GM18868 (cell line): Measurements from ENCODE around the gene XIRP1.

Source experiments
- ATAC-seq: cut with Tn5 transposase; IDR thresholded peaks from one replicate; pipeline ENCODE4 v1.9.1; 2021; ENCODE audit warnings: mild to moderate bottlenecking, moderate library complexity; ENCODE audit not compliant: unreplicated experiment

Gene XIRP1

DNA sequence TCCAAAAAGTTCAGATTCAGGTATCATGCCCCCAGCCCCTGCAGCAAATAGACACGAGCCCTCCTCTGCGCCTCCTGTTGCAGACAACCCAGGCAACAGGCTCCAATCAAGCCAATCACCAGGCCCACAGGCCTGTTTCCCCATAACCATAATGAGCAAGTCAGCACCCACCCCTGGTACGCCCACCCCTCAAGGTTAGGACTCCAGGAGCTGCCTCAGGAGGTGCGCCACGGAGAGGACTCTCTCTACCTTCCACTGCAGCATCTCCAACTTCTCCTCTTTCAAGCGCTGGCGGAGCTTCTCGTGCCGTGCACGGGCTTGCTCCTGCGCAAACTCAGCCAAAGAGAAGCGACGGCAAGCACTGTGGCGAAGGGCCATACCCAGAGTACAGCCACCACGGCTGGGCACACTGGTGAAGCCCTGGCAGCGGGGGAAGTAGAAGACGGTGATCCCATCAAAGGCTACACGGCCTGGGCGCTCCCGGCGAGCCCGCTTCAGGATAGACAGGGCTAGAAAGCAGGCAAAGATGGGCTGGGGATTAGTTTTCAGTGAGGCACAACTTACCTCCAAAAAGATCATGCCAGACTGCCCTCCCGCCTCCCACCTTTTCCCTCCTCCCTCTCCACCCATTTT is 47.5 kb downstream of the XIRP1 start:
- ATAC-seq, result no peak

DNA sequence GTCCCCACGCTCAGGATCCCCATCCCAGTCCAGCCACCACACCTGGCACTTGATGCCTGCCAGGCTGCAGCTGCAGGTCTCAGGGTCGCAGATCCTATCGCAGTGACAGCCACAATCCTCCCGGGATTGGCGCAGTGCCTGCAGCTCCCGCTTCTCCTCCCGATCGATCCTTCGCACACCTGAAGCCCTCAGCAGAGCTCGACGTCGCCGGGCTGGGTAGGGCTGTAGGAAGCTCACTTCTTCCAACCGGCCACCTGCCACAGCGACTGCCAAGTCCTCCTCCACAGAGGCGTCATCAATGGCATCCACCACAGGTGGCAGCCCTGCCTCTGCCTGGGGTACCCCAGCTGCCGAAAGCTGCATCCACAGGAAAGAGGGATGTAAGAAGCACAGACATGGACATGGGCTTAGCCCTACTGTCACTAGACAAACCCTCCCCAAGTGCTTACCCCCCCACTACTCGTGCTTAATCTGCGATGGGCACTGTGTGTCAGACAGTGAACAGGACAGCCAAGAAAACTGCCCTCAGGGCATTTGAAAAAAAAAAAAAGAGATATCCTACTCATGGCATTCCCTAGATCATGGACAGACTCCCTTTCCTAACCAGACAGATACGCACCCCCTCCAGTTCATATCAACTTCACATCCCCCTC is 48.2 kb downstream of the XIRP1 start:
- ATAC-seq, result no peak

DNA sequence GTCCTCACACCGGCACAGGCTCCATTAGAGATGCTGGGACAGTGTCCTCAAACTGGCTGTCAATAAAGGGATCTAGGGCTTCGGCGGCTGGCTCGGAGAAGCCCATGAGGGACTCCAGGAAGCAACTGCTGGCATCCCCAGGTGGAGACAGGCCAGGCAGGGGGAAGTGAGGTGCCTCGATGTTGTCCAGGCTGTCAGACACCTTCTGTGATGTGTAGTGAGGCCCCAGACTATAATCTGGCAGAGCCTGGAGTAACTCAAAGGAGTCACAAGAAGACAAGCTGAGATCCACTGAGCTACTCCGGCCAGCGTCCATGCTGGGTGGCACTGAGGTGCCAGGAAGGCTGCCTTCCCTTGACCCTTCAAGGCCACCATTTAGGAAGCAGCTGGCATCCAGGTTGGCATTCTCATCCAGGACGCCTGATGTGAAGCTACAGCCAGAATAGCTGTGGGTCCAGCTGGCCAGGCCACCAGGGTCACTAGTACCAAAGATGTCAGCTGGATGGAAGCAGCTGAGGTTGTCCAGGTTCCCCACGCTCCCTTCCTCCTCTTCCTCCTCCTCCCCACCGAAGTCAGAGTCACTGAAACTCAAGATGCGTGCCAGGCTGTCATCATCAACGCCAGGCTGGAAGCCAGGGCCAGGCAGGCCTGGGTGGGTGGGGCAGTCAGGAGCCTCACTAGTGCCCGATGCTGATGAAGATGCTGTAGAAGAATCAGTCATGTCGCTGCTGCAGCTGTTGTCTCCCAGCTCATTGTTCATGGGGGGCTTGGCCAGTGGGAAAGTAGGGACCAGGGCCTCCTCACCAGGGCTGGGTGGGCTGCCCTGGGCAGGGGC is 49.1 kb downstream of the XIRP1 start:
- ATAC-seq, result no peak

DNA sequence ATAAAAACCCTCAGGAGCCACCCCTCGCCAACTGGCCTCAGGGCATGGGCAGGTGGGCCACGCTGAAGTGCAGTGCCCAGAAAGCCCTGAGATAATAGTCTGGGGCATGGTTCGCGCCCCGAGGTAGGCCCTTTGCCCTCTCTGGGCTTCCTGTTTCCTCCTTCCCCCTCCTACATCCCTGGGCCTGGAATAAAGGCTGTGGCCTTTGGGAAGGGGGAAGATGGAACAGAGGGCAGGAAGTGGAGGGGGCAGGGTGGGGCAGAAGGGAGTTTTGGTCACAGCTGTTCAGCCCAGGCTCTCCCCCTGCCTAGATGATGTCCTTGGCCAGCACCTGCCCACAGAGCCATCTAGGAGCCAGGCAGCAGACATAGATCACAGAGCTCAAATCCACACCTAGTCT is 50.3 kb downstream of the XIRP1 start:
- no peak for ATAC-seq

DNA sequence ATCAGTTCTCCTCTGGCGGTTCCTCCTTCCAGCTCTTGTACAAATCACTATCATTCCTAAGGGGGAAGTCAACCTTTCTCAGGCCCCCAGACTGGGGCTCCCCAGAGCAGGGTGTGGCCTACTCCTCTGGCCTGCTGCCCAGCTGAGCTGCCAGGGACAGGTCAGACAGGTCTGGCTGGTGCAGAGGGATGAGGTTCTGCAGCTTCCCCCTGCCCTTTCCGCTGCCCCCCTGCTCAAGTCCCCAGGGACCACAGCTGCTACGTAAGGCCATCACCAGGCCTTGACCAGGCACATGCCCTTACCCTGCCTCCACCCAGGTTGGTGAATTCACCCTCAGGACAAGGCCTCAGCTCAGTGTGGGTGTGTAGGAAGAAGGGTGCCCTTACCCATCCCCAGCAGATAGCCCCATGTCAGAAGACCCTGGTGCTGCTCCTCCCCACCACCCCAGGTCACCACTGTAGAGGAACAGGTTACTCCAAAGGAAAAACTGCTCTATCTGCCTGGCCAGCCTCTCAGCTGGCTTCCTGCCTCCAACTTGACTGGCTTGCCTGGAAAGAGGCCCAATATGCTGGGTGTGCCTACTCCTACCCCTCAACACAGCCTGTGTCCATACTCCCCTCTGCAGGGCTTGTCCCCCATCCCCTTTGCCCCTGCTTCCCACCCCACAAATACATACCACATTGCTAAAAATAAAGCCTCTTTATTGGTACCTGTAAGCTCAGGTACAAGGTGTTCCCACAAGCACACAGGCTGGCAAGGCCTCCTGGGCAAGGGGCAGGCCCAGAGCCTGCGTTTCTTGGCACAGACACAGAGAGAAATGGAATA is 51.0 kb downstream of the XIRP1 start:
- no peak for ATAC-seq

DNA sequence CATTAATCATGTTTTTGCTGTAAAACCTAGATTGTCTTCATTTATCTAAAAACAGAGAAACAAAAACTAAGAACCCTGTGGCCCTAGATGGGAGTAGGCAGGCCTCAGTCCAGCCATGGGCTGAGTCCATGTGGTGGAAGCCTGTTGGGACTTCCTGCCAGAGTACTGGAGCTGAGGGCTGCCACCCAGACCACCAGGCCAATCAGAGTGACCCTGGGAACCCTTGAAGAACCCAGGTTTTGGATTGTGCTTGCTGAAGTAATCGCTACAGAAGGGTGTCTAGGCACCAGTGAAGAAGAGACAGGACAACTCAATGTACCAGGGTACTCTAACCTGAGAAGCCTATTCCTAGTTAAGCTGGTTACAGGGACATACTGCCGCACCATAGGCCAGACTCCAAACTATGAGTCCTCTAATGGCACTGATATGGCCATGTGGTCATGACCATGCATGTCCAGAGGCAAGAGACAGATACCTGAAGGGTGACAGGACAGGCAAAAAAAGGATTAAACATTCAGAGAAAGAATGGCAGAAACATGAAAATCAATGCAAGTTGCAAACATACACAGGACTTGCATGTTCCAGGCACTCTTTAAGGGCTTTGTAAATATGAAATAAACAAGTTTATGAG is 51.9 kb downstream of the XIRP1 start:
- no peak for ATAC-seq

DNA sequence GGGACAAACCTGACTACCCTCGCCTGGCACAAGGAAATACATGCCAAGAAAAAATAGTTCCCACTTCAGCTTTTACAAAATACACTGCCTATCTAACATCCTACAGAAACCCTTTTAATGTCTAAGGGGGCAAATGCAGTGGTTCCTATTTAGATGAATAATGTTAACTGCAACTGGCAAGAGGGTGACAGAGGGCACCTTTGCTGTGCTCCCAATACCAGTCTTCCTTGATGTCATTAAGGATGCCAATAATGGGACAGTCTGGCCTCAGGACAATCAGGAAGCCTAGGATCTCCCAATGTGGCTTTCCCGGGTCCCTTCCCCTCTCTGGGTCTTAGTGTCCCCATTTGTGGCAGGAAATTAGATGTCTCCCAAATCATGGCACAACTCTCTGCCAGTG is 53.0 kb downstream of the XIRP1 start:
- ATAC-seq, result no peak

DNA sequence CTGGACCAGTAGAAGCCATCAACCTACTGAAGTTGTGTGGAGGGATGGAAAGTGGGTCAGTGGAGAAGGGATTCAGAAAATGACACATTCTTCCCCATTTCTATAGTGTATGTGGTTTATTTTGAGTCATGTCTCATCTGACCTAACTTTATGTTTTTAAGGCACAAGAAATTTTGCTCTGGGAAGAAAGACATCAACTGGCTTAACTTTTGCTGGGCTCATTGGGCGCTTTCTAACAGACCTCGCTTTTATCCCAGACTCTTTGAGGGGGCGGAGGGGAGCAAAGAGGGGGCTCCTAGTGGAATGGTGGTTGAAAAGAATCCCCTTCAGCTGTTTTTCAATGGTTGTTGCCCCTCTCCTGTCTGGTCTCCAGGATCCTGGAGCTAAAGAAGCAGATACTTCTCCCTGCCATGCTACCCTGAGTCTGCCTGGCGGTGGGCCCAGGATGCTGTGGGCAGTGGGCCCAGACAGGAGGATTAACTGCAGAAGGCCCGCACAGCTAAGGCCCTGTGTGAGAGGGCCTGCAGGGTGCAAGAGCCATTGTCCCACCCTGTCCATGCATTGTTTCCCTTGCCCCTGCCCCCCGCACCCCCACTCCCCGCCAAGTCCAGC is 53.5 kb downstream of the XIRP1 start:
- no peak for ATAC-seq

DNA sequence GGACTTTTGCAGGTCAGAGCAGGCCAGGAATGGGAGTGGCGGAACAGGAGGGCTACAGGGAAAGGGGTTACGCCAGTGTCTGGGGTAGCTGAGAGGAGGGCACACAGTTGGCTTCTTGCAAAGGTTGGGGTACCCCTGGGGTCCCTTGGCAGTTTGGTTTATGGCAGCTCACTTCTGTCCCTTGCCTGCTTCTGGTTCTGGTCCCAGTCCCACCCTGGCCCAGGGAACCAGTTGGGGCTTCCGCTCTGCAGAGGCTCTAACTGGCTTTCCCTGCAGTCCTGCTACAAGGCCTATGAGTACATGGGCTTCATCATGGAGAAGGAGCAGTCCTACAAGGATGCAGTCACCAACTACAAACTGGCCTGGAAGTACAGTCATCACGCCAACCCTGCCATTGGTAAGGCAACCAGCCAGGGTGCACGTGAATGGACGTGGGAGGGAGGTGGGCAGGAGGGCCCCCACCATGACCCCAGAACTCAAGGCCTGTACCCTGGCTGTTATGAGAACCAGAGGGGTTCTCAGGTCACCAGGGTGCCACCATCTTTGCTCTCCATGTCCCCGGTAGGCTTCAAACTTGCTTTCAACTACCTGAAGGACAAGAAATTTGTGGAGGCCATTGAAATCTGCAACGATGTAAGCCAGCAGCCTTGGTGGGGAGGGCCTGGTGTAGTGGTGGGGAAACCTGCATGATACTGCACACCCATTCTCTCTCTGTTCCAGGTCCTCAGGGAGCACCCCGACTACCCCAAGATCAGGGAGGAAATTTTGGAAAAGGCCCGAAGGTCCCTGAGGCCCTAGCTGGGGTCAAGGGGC is 54.2 kb downstream of the XIRP1 start:
- ATAC-seq, result no peak

DNA sequence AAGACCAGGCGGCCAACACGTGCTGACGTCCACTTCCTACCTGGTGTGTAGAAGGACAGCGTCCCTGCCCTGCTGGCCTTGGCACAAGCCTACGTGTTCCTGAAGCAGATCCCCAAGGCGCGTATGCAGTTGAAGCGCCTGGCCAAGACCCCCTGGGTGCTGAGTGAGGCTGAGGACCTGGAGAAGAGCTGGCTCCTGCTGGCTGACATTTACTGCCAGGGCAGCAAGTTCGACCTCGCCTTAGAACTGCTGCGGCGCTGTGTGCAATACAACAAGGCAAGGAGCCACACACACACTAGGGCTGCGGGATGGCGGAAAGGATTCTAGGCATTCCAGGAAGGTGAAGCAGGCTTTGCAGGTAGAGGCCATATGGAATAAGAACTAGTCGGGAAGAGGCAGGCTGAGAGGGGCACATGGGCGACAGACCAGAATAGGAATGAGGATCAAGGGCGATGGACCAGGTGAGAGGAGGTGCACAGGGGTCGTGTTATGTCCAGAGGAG is 54.9 kb downstream of the XIRP1 start:
- no peak for ATAC-seq

DNA sequence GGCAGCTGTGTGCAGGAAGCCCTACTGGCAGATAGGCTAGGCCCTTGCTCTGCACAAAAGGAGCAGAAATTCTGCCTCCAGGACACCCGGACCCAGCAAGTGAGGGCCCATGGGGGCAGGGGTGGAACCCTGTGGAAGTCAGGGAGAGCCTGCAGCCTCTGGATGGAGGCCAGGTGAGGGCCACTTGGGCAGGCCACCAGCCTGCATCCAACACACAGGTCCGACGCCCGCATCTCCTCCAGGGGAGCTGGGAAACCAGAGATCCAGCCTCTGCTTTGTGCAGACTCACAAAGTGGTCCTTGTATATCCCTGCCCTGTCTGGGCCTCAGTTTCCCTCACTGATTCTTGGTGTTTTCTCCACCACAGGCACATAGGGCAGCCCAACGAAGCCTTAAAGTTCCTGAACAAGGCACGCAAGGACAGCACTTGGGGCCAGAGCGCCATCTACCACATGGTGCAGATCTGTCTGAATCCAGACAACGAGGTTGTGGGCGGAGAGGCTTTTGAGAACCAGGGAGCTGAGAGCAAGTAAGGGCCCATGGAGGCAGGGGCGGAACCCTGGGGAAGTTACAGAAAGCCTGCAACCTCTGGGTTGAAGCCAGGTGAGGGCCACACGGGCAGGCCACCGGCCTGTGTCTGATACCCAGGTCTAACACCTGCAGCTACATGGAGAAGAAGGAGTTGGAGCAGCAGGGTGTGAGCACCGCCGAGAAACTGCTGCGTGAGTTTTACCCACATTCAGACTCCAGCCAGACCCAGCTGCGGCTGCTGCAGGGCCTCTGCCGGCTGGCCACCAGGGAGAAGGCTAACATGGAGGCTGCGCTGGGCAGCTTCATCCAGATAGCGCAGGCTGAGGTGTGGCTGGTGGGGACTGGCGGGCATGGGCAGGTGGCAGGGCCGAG is 55.6 kb downstream of the XIRP1 start:
- ATAC-seq, result no peak

DNA sequence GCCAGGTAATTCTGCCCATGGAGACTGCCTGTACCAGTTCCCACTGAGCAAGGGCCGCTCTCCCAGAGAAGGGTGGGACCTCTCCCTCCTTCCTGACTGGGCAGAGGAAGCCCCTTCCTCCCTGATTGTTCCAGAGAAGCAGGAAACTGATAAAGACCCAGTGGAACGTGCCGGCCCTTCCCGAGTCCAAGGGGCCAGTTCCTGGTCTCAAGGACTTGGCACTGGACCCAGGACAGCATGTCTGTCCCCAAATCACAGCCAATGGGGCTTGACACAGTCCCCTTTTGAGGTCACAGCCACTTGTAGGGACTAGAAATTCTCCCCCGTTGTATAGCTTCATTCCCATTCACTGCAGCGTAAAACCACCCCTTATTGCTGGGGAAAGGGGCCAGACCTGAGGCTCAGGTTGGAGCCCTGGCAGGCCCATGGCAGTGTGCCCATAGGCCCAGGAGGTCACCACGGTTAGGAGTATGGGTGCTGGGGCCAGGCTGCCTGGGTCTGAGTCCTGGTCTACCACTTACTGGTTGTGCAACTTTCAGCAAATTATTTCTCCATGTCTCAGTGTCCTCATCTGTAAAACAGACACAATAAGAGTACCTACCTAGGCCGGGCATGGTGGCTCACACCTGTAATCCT is 57.1 kb downstream of the XIRP1 start:
- ATAC-seq, result no peak

DNA sequence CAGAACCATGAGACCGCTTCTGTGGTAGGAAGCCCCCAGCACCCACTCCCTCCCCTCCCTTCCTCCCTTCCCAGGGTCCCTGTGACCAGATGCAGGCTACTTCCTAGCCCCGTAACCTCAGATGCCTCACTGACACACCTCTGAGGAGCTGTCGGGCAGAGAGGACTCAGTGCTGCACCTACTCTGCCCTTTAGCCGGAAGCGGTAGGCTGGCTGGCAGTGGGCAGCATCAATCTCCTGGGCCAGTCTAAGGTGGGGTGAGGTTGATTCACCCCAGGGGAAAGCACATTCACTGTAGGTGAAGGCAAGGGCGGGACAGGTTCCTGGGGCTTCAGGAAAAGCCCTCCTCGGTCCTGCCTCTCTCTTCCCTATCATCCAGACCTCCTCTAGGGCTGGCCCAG is 58.1 kb downstream of the XIRP1 start:
- ATAC-seq, result no peak

DNA sequence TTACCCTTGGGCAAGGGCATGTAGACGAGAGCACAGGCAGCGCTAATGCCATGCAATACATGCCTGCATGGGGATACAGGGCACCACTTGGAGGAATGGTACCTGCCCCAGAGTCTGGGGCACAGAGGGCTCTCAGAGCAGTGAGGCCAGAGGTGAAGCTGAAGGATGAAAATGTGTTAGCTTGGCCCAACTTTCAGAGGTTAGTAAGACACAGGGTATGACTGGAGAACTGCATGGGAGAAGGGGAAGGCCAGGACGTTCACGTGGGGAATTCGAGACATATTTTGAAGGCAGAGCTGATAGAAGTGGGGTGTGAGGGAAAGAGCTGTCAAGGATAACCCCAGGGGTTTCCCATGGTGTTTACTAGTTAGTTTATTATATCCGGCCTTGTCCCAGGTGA is 58.6 kb downstream of the XIRP1 start:
- no peak for ATAC-seq
